ENCODE results near the gene BANP.
"Not testable (repeated sequence)": the region's sequence is repeated elsewhere in the genome, so short reads cannot be mapped to it uniquely, and the experiment has no call there.

The BANP gene

GRCh38 chr16:88035884-88036639 lies 84.8 kb downstream of the BANP start:
- not testable (repeated sequence) for DNase-seq

DNA sequence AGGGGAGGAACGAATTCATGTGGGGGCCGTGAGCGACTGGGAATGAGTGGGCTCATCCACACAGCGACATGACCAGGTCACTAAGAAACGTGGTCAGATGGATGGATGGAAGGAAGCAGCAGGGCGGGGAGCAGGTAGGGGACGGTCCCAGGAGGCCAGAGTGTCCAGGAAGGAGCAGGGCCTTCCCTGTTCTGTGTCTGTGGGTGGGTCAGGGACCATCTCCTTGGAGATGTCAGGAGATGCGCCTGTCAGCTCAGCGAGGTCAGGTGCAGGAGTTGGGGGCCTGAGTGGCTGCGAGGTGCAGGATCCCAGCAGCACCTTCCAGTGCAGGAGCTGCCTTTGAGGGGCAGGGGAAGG lies 85.4 kb downstream of the BANP start:
- not testable (repeated sequence) for DNase-seq

- DNase-seq: not testable (repeated sequence)
Observed at GRCh38 chr16:88037359-88037758, 86.1 kb downstream of the BANP start.

- DNase-seq: not testable (repeated sequence)
Observed at GRCh38 chr16:88037876-88038525, 86.8 kb downstream of the BANP start.

- DNase-seq: not testable (repeated sequence)
Observed at GRCh38 chr16:88038526-88038908, 87.3 kb downstream of the BANP start.

DNA sequence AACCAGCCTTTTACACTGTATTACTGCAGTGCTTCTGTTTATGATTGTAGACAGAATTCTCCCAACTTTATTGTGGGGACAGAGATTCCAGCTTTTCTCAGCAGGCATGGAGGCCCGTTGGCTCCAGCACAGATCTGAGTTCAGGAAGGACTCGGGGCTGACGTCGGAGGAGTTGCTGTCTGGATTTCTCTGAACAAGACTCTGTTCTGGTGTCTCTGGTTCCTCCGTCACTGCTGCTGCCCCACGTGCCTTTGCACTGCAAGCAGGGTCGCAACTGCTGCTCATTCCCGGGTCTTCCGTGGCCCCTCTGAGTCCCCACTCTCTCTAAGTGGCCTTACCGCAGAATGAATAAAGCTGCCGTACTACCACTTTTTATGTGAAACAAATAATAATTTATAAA lies 88.4 kb downstream of the BANP start:
- DNase-seq: no peak

DNA sequence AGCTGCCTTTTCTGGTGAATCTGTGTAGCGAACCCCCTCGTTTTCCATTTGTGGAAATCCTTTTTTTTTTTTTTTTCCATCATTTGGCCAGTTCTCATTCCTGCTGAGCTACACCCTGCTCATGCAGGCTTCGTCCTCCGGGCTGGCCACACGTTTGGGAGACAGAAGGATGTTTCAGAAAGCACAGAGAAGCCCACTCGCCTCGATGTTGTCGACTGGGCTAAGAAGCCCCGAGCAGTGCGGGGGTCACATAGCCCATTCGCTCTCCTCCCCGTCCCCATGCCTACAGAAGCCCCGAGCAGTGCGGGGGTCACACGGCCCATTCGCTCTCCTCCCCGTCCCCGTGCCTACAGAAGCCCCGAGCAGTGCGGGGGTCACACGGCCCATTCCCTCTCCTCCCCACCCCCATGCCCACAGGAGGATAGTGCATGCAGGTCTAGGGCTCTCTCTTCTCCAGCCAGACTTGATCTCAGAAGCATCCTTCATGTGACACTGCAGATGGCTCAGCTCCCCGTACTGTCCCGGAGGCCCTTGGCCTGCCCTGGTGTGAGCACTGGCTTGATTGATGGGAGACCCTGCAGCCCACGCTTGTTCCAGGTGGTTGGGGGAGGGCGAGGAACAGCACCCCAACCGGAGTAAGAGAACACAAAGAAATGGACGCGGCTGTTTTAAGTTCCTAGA lies 89.1 kb downstream of the BANP start:
- DNase-seq: not testable (repeated sequence)

DNA sequence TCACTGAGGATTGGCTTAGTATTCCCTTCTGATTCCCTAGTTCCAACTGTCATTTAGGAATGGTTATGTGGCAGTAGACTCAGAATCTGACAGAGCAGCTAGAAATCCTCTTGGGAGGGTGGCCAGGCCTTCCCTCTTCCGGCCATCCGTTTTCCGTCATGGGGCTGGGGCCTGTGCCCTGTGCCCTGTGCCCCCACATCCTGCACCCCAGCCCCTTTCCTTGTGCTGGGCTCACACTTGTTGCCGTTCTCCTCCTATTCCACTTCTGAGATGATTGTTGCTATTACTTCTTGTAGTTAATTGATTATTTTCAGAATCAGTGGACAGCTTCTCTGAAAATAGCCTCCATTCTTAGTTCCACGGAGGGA lies 89.6 kb downstream of the BANP start:
- DNase-seq: not testable (repeated sequence)

DNA sequence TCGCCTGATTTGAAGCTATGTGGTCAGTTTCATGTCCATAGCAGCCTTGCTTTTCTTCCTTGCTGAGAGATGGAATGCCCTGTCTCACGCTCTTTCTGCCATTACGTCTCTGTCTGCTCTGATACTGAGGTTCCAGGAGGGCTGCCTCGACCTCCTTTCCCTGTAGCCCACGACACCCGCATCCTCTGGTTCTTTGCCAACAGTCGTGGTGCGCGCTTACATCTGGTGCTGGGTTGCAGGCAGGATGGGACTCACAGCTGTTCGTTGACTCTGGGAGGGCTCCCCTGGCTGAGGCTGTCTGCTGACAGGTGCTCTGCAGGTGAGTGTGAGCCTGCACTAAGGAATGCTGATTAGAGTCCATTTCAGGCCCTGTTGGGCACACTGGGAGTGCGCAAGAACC lies 90.3 kb downstream of the BANP start:
- DNase-seq: not testable (repeated sequence)

DNA sequence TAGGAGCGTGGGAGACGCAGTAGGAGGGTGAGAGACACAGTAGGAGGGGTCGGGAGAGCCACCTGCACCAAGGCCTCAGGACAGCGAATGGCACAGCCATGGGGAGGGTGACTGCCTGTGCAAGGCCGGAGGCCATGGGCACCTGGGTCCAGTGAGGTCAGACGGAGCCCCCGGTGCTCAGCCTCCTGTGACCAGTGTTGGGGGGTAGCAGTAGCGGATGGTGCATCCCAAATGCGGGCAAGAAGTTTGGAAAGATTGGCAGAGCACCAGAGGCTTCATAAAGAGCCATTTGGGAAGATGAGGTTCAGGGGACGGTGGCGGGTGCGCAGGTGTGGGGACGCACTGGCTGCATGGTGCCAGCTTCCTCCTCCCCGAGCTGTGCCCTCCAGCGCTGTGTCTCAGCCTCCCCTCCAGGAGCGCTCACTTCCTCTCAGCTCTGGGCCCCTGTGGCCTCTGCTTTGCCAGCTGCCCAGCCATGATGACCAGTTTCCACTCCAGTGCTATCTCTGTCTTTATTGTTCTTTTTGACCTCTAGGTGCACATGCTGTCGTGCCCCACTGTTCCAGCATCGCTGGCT lies 90.8 kb downstream of the BANP start:
- not testable (repeated sequence) for DNase-seq

DNA sequence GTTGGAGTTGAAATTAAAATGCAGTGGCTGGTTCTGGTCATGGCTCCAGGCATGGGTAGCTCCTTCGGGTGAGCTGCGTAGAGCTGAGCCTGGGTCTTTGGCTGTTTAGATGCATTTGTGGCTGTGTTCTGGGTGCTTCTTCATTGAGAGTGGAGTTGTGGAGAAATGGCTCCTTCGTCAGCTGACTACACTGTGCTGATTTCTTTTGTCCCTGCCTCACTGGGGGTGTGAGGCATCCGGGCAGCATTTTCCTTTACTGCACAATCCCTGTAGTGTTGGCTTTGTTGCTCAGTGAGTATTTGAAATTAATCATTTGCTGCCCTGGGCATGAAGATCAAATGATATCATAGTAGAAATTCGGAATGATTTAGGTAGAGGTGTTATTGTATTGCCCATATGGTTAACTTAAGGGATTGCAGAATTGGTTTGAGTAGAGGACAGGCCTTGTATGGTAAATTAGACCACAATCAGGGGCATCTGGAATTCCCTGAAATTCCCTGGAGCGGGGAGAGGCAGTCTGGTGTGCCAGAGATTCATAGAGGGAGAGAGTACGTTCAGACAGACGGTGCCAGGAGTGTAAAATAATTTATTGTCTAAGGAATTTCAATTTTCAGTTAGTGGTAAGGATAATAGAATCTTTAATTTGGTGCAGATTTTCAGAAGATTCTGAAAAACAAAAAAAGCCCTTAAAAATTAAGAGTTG lies 92.1 kb downstream of the BANP start:
- DNase-seq: not testable (repeated sequence)

GRCh38 chr16:88044121-88044581 lies 92.9 kb downstream of the BANP start:
- not testable (repeated sequence) for DNase-seq

DNA sequence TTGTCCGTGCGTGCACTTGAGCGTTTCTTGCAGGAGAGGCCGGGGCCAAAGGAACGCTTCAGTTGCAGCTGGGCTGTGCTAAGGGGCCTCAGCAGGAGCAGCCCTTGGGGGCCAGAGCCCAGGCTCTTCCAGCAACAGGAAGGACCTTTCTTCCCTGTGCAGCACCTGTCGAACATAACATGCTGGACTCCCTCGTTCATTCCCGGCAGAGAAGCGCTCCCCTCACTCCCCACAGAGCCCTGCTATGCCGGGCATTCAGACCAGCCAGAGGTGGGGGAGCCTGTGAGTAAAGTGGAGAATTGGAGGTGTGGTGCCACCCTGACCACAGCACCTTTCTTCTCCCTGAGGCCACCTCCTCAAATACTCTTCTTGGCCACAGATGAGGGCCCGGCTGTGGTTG lies 94.1 kb downstream of the BANP start:
- not testable (repeated sequence) for DNase-seq

DNA sequence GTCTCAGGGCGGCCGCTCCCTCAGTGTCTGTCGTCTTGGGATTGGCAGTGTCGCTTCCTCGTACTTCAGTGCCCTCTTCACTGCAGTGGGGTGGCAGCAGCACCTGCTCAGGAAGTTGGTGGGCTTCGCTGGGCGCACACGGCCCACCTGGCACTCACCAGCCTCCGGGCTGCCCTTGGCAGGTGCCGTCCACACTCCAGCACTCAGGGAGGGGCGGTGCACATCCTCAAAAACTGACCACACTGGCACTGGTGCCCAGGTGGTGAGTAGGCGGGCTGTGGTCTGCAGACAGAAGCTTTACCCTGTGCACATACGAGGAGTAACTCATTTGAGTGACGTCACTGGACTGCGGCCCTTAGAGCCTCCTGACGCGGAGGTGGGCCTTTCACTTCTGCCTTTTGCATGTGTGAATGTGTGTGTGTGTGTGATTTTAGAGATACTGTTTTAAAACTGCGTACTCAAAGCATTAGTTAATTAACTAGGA lies 94.6 kb downstream of the BANP start:
- no peak for DNase-seq

DNA sequence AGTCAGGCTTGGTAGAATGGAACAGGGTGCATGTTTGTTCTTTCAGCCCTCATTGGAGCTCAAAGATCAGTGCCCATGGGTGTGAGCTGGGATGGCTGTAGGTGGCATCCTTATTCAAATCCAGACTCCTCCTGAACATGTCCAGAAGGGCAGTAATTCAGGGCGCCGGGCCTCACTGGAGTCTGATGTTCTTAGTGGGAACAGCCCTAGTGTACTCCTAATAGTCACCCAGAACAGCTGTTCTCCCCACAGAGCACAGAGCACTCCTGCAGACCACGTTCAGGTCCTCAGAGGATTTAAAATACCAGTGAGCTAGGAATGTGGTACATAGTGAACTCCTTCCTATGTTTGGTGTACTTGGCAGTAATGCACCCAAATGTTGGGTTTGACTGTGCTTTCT lies 96.2 kb downstream of the BANP start:
- no peak for DNase-seq

DNA sequence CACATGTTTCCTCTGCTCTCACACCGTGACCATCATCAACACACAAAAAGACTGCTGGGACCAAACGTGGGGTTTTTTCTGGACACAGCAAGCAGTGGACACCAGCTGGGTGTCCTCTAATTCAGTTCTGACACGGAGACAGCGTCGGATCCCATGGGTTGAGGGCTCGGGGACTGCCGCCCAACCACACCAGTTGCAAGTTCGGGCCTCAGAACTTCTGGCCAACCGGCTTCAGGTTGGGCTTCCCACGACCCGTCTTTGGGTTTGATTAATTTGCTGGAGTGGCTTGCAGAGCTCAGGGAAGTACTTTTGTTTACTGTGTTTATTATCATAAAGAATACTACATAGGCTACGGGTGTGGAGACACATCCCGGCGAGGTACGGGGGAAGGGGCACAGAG lies 97.8 kb downstream of the BANP start:
- DNase-seq: no peak

GRCh38 chr16:88049561-88050545 lies 98.6 kb downstream of the BANP start:
- no peak for DNase-seq

DNA sequence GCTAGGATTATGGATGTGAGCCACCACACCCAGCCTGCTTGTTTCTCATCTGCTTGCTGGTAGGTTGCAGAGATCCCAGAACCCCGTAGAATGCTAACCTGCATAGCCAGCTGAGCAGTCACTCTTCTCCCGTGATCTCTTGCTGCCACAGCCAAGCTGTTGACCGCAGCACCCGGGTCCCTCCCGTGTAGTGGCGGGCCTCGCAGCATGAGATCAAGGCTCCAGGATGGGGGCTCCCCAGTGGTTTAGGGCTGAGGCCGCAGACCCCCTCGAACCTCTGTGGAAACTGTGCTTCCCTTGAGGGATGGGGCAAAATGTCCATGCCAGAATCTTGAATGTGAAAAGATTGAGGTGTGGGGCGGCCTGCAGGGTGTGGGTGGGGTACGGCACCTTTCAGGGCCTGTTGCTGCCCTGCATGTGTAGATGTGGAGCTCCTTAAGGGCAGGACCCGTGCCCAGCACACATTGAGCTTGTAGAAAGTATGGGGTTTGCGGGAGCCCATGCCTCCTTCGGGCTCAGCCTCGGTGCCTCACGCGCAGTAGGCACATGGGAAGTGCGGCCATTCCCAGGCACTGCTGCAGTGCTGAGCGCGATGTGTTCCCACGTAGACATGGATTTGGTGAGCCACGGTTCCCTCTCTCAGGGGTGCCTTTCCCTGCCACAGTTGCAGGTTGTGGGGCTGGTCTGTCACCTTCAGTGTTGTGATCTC lies 99.9 kb downstream of the BANP start:
- DNase-seq: no peak

DNA sequence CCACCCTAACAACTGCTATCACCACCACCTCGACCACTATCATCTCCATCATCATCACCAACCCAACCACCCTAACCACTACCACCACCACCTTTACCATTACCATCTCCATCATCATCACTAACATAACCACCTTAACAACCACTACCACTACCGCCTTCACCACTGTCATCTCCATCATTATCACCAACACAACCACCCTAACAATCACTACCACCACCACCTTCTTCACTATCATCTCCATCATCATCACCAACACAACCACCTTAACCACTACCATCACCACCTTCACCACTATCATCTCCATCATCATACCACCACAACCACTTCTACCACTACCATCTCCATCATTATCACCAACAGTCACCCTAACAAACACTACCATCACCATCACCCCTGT lies 101.4 kb downstream of the BANP start:
- DNase-seq: no peak

DNA sequence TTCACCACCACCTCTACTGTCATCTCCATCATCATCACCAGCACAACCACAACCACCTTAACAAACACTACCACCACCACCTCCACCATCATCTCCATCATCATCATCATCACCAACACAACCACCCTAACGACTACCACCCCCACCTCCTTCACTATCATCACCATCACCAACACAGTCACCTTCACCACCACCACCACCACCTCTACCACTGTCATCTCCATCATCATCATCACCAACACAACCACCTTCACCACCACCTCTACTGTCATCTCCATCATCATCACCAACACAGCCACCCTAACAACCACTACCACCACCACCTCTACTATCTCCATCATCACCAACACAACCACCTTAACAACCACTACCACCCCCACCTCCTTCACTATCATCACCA lies 102.2 kb downstream of the BANP start:
- not testable (repeated sequence) for DNase-seq

GRCh38 chr16:88055356-88055755 lies 104.1 kb downstream of the BANP start:
- DNase-seq: no peak

Measured in NCI-H2081 treated with DMSO at 0.1 percent for 48 hours (cell line).